H1 (cell line): ENCODE data around the gene PDE6D. TPM values are rescaled to one million over a fixed set of nuclear protein-coding genes. Genes with fewer than 3 reads are reported as not detected.

Experiments used
- CTCF ChIA-PET: fragments of 300-600 bp; sonication (Branson Sonifier 250); formaldehyde crosslinking; loops from one replicate; lab custom pipeline; 2021; ENCODE audit not compliant: partially characterized antibody; lab: Charles Lee
- POLR2A ChIA-PET: fragments of 300-600 bp; sonication (Branson Sonifier 250); formaldehyde crosslinking; loops from one replicate; lab custom pipeline; 2021; ENCODE audit warnings: inconsistent platforms; ENCODE audit not compliant: partially characterized antibody; lab: Charles Lee
- DNase-seq, 2 experiments: peaks; one replicate each; pipeline versions ENCODE4 v3.0.0 to v3.0.0-alpha.2; 2010 to 2022; ENCODE audit warnings: low spot score in 2 of 2, low read depth in 1 of 2, mixed read lengths in 1 of 2
- FAIRE-seq: peaks from 2 replicates; lab custom pipeline; 2011; peaks lifted over from hg19 to GRCh38; lab: Jason Lieb, UNC
- H2AFZ ChIP-seq: 2 replicates; pipeline ENCODE4 v1.8.1; 2012; ENCODE audit warnings: low read length, inconsistent platforms
- H2AK5ac ChIP-seq: 2 replicates; pipeline ENCODE4 v1.6.1; 2013; ENCODE audit warnings: low read depth, low read length
- H2BK120ac ChIP-seq: replicated peaks from 2 replicates; pipeline ENCODE3; 2013; ENCODE audit warnings: low read depth, low read length, inconsistent platforms
- H2BK12ac ChIP-seq: 2 replicates; pipeline ENCODE4 v1.6.1; 2013; ENCODE audit warnings: low read depth, low read length
- H2BK15ac ChIP-seq: 2 replicates; pipeline ENCODE4 v1.6.1; 2013; ENCODE audit warnings: low read length
- H2BK20ac ChIP-seq: 2 replicates; pipeline ENCODE4 v1.6.1; 2013; ENCODE audit warnings: low read length
- H2BK5ac ChIP-seq: 2 replicates; pipeline ENCODE4 v1.6.1; 2013; ENCODE audit warnings: low read depth, low read length
- H3K14ac ChIP-seq: 2 replicates; pipeline ENCODE4 v1.6.1; 2013; ENCODE audit warnings: inconsistent platforms; ENCODE audit not compliant: insufficient read length
- H3K18ac ChIP-seq: 2 replicates; pipeline ENCODE4 v1.6.1; 2013; ENCODE audit warnings: low read length; ENCODE audit errors: extremely low read depth
- H3K23ac ChIP-seq: 2 replicates; pipeline ENCODE4 v1.6.1; 2013; ENCODE audit warnings: inconsistent platforms; ENCODE audit not compliant: insufficient read length
- H3K23me2 ChIP-seq: 2 replicates; pipeline ENCODE4 v1.6.1; 2013; ENCODE audit warnings: low read depth, low read length
- H3K27ac ChIP-seq: 2 replicates; pipeline ENCODE4 v1.6.1; 2011; ENCODE audit warnings: low read depth, low read length, inconsistent platforms
- H3K27me3 ChIP-seq, 4 experiments: replicated peaks in 1 of 4; 1 replicate in 1 of 4; 2 replicates in 3 of 4; pipeline versions ENCODE4 v1.6.1 to v1.8.1; 2011 to 2013; ENCODE audit warnings: low read length in 3 of 4, mild to moderate bottlenecking in 3 of 4, inconsistent platforms in 2 of 4, mixed read lengths in 2 of 4, moderate library complexity in 1 of 4; ENCODE audit not compliant: control insufficient read depth in 3 of 4, insufficient read depth in 3 of 4; ENCODE audit errors: extremely low read depth in 1 of 4
- H3K36me3 ChIP-seq, 4 experiments: 2 replicates each; pipeline versions ENCODE4 v1.6.1 to v1.8.1; 2011 to 2013; ENCODE audit warnings: mild to moderate bottlenecking in 4 of 4, low read length in 3 of 4, moderate library complexity in 2 of 4, control low read depth in 1 of 4, inconsistent platforms in 1 of 4; ENCODE audit not compliant: insufficient read depth in 4 of 4, control insufficient read depth in 2 of 4
- H3K4ac ChIP-seq: replicated peaks from 2 replicates; pipeline ENCODE3; 2013; ENCODE audit warnings: low read length, low read depth, mixed read lengths, inconsistent platforms; ENCODE audit not compliant: insufficient read length
- H3K4me1 ChIP-seq, 4 experiments: replicated peaks in 1 of 4; 1 replicate in 1 of 4; 2 replicates in 3 of 4; pipeline versions ENCODE4 v1.6.1 to v1.8.1; 2011 to 2013; ENCODE audit warnings: low read length in 3 of 4, inconsistent platforms in 2 of 4, mixed read lengths in 1 of 4; ENCODE audit not compliant: insufficient read depth in 4 of 4, control insufficient read depth in 3 of 4
- H3K4me2 ChIP-seq, 2 experiments: 2 replicates each; pipeline versions ENCODE4 v1.6.1 to v1.8.1; 2011 to 2013; ENCODE audit warnings: low read depth in 2 of 2, low read length in 2 of 2, control low read depth in 1 of 2, inconsistent platforms in 1 of 2, mild to moderate bottlenecking in 1 of 2; ENCODE audit not compliant: insufficient read depth in 1 of 2
- H3K4me3 ChIP-seq, 4 experiments: fragments of 200-600, 300-600 bp in 1 of 4; sonication (generic), shearing (Covaris generic), sonication (Bioruptor Twin) in 1 of 4; 2 replicates each; pipeline versions ENCODE4 v1.5.1 to v1.8.1; 2011 to 2016; ENCODE audit warnings: low read length in 4 of 4, low read depth in 3 of 4, control low read depth in 2 of 4, inconsistent platforms in 2 of 4, mild to moderate bottlenecking in 2 of 4, mixed read lengths in 1 of 4, moderate library complexity in 1 of 4; ENCODE audit not compliant: insufficient read depth in 2 of 4; ENCODE audit errors: extremely low read depth in 1 of 4
- H3K56ac ChIP-seq: replicated peaks from 2 replicates; pipeline ENCODE3; 2013; ENCODE audit warnings: low read depth, mild to moderate bottlenecking, mixed read lengths, low read length, inconsistent platforms; ENCODE audit not compliant: insufficient read length
- H3K79me1 ChIP-seq: 2 replicates; pipeline ENCODE4 v1.6.1; 2013; ENCODE audit warnings: low read depth, low read length, control low read depth
- H3K79me2 ChIP-seq, 2 experiments: 2 replicates each; pipeline versions ENCODE4 v1.6.1 to v1.8.1; 2012 to 2013; ENCODE audit warnings: low read length in 2 of 2, mild to moderate bottlenecking in 2 of 2, inconsistent platforms in 1 of 2; ENCODE audit not compliant: insufficient read depth in 2 of 2, control insufficient read depth in 1 of 2
- H3K9ac ChIP-seq, 4 experiments: replicated peaks in 1 of 4; 1 replicate in 1 of 4; 2 replicates in 3 of 4; pipeline versions ENCODE4 v1.6.1 to v1.8.1; 2011 to 2013; ENCODE audit warnings: low read depth in 3 of 4, low read length in 3 of 4, control low read depth in 2 of 4, mild to moderate bottlenecking in 2 of 4, moderate library complexity in 2 of 4, inconsistent platforms in 1 of 4; ENCODE audit errors: extremely low read depth in 1 of 4
- H3K9me3 ChIP-seq, 2 experiments: 2 replicates each; pipeline versions ENCODE4 v1.6.1 to v1.8.1; 2012 to 2013; ENCODE audit warnings: mild to moderate bottlenecking in 2 of 2, moderate library complexity in 2 of 2, control low read depth in 1 of 2, inconsistent platforms in 1 of 2, low read depth in 1 of 2, low read length in 1 of 2, mixed read lengths in 1 of 2; ENCODE audit not compliant: insufficient read depth in 2 of 2
- H4K20me1 ChIP-seq, 2 experiments: replicated peaks in 1 of 2; 2 replicates each; pipeline versions ENCODE3 to v1.8.1; 2011 to 2013; ENCODE audit warnings: inconsistent platforms in 2 of 2, low read length in 2 of 2, mild to moderate bottlenecking in 1 of 2; ENCODE audit not compliant: insufficient read depth in 2 of 2, control insufficient read depth in 1 of 2
- H4K5ac ChIP-seq: 2 replicates; pipeline ENCODE4 v1.6.1; 2013; ENCODE audit warnings: low read length, low read depth, mixed read lengths, inconsistent platforms; ENCODE audit not compliant: insufficient read length
- H4K8ac ChIP-seq: 2 replicates; pipeline ENCODE4 v1.8.0; 2013; ENCODE audit warnings: mild to moderate bottlenecking, moderate library complexity, low read length, inconsistent platforms; ENCODE audit not compliant: insufficient read depth; ENCODE audit errors: extremely low read depth
- H4K91ac ChIP-seq: replicated peaks from 2 replicates; pipeline ENCODE3; 2013; ENCODE audit warnings: low read length, mixed read lengths, inconsistent platforms; ENCODE audit not compliant: insufficient read length
- SP4 ChIP-seq: IDR thresholded peaks from 2 replicates; pipeline ENCODE4 v1.6.1; 2012; ENCODE audit warnings: low read length, inconsistent platforms
- WGBS, 2 experiments: shearing (Covaris generic) in 1 of 2; methylation state at CpG; one replicate each; pipeline versions ENCODE4 v1.1.6 to v1.1.7; 2013 to 2015; ENCODE audit warnings: low lambda C conversion rate in 2 of 2, mixed read lengths in 2 of 2, inconsistent platforms in 1 of 2, low coverage in 1 of 2, missing lambda C conversion rate in 1 of 2; ENCODE audit not compliant: insufficient replicate concordance in 2 of 2, insufficient coverage in 1 of 2, insufficient read length in 1 of 2; ENCODE audit errors: extremely low coverage in 1 of 2, missing lambda C conversion rate in 1 of 2; 5-methylcytosine and 5-hydroxymethylcytosine counted together
- polyA plus RNA-seq, 7 experiments: library from polyadenylated mRNA; depleted of rRNA in 3 of 7; stranded (reverse) in 5 of 7; unstranded in 2 of 7; fragments of >200 nt in 5 of 7; fragments of 200-250 nt in 2 of 7; gene quantifications; 1 replicate in 5 of 7; 2 replicates in 1 of 7; 4 replicates in 1 of 7; pipeline versions ENCODE4 v1.2.1 to v1.2.3, GENCODE V29; 2011 to 2013; ENCODE audit warnings: missing spikeins in 2 of 7, mixed read lengths in 2 of 7
- total RNA-seq: library from RNA; stranded (reverse); fragmentation: NEBNext Ultra II Directional; extraction: Animal tissue kit (Norgen Biotek cat#: 25700); gene quantifications from 2 replicates; pipeline ENCODE4 v1.2.1, GENCODE V29; 2021

PDE6D gene
- total and polyA plus RNA-seq, 2 of the 8 experiments (the other 6 are each of a cell fraction or from before 2014, with no cell fraction given), result 33.7 to 63.9 TPM

GRCh38 chr2:231693956-231694355 is 87.1 kb downstream of the PDE6D start:
- WGBS, 2 experiments, result 93% methylated on average over 7 of the region's 7 CpGs; no CpG with 5 or more reads in 1 of the 2 experiments
- H3K27me3 ChIP-seq, result no peaks in the 10 kb centered on the region
- ChIA-PET POLR2A (interaction anchor here (18.9 to 27.8 kb wide), 2 partner anchors 16 kb away, joined by 231 to 1080 read pairs; partner anchors contain the start of gene PTMA), CTCF (interaction anchor here (1.0 to 31.4 kb wide), 6 partner anchors 8 to 40 kb away, joined by 3 to 555 read pairs (median 33); no protein-coding TSS in a partner anchor)
- no peak overlapping the region; the same call in 1 of the 2 replicates for H3K18ac ChIP-seq
- H4K91ac ChIP-seq, result no peak overlapping the region
- H3K4ac ChIP-seq, result no peak overlapping the region
- H2AK5ac ChIP-seq, result no peak overlapping the region
- no peaks in the 10 kb centered on the region for H3K79me1 ChIP-seq
- TF ChIP-seq SP4, result no peak
- TF ChIP-seq, all 59 proteins: peak for 0
- no peak overlapping the region for H3K9ac ChIP-seq
- no peak overlapping the region for H4K8ac ChIP-seq
- DNase-seq, result no peak
- H3K4me3 ChIP-seq, result no peak overlapping the region
- H3K27ac ChIP-seq, result no peak overlapping the region
- no peaks in the 10 kb centered on the region for H3K23me2 ChIP-seq
- no peak overlapping the region for H2BK120ac ChIP-seq
- no peak overlapping the region for H2AFZ ChIP-seq
- H3K4me1 ChIP-seq, result peaks cover 0 to 6% (median 2%) of the 10 kb centered on the region in 4 experiments; a peak in 5 of 7 replicates
- no peak overlapping the region for H3K14ac ChIP-seq
- H2BK12ac ChIP-seq, result no peak overlapping the region
- no peak overlapping the region for H2BK15ac ChIP-seq
- H3K79me2 ChIP-seq, result no peaks in the 10 kb centered on the region
- no peak overlapping the region for H2BK5ac ChIP-seq
- H4K20me1 ChIP-seq, result peaks cover 0 to 1% of the 10 kb centered on the region in 2 experiments
- H3K4me2 ChIP-seq, result no peak overlapping the region
- no peak for FAIRE-seq
- H2BK20ac ChIP-seq, result no peak overlapping the region
- no peak overlapping the region for H3K56ac ChIP-seq
- H4K5ac ChIP-seq, result no peak overlapping the region
- H3K9me3 ChIP-seq, result no peaks in the 10 kb centered on the region
- no peaks in the 10 kb centered on the region for H3K36me3 ChIP-seq
- no peak overlapping the region for H3K23ac ChIP-seq
